Measurements from ENCODE around the gene KCNK4. TPM values are rescaled to one million over a fixed set of nuclear protein-coding genes. Genes with fewer than 3 reads are reported as not detected.

Gene KCNK4
- total and polyA plus RNA-seq, 2 of the 13 experiments (the other 11 are each of a cell fraction or from before 2014, with no cell fraction given), result not detected

GRCh38 chr11:64251016-64251752 is 39.9 kb upstream of the KCNK4 start, which contains the start of gene PLCB3 (continued):
- TF ChIP-seq ZNF598 (CRISPR knock-in tag; IDR thresholded peaks at IDR 0.05; ENCODE audit: borderline replicate concordance), result no peak
- TF ChIP-seq, protein P1, sequence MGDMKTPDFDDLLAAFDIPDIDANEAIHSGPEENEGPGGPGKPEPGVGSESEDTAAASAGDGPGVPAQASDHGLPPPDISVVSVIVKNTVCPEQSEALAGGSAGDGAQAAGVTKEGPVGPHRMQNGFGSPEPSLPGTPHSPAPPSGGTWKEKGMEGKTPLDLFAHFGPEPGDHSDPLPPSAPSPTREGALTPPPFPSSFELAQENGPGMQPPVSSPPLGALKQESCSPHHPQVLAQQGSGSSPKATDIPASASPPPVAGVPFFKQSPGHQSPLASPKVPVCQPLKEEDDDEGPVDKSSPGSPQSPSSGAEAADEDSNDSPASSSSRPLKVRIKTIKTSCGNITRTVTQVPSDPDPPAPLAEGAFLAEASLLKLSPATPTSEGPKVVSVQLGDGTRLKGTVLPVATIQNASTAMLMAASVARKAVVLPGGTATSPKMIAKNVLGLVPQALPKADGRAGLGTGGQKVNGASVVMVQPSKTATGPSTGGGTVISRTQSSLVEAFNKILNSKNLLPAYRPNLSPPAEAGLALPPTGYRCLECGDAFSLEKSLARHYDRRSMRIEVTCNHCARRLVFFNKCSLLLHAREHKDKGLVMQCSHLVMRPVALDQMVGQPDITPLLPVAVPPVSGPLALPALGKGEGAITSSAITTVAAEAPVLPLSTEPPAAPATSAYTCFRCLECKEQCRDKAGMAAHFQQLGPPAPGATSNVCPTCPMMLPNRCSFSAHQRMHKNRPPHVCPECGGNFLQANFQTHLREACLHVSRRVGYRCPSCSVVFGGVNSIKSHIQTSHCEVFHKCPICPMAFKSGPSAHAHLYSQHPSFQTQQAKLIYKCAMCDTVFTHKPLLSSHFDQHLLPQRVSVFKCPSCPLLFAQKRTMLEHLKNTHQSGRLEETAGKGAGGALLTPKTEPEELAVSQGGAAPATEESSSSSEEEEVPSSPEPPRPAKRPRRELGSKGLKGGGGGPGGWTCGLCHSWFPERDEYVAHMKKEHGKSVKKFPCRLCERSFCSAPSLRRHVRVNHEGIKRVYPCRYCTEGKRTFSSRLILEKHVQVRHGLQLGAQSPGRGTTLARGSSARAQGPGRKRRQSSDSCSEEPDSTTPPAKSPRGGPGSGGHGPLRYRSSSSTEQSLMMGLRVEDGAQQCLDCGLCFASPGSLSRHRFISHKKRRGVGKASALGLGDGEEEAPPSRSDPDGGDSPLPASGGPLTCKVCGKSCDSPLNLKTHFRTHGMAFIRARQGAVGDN (CRISPR knock-in tag; IDR thresholded peaks at IDR 0.05), result peak; percentile 40
- TF ChIP-seq NFYB (CRISPR knock-in tag; IDR thresholded peaks at IDR 0.05), result no peak
- TF ChIP-seq SP4 (CRISPR knock-in tag; IDR thresholded peaks at IDR 0.05), result peak; percentile 85
- TF ChIP-seq ZNF343 (CRISPR knock-in tag; IDR thresholded peaks at IDR 0.05), result no peak
- TF ChIP-seq ATF7 (IDR thresholded peaks at IDR 0.05), result no peak
- no peak for TF ChIP-seq ATF7 (CRISPR knock-in tag; IDR thresholded peaks at IDR 0.05)
- TF ChIP-seq TGIF2 (CRISPR knock-in tag; IDR thresholded peaks at IDR 0.05), result no peak
- no peak for TF ChIP-seq HMG20A (CRISPR knock-in tag; IDR thresholded peaks at IDR 0.05; ENCODE audit: borderline replicate concordance)
- no peak for TF ChIP-seq GMEB1 (CRISPR knock-in tag; IDR thresholded peaks at IDR 0.05; ENCODE audit: borderline replicate concordance)
- TF ChIP-seq ZNF564 (CRISPR knock-in tag; IDR thresholded peaks at IDR 0.05), result no peak
- no peak for TF ChIP-seq ZNF549 (CRISPR knock-in tag; IDR thresholded peaks at IDR 0.05)
- TF ChIP-seq TAF1 (CRISPR knock-in tag; IDR thresholded peaks at IDR 0.05), result peak; percentile 24; the same call in 1 of the 2 replicates
- TF ChIP-seq ZNF547 (CRISPR knock-in tag; IDR thresholded peaks at IDR 0.05), result no peak
- TF ChIP-seq CTCF (CRISPR knock-in tag; IDR thresholded peaks at IDR 0.05), result peak; percentile 69
- no peak for TF ChIP-seq ZC3H13 (CRISPR knock-in tag; IDR thresholded peaks at IDR 0.05)
- peak; percentile 57; the same call in 1 of the 2 replicates for TF ChIP-seq NFKB2 (CRISPR knock-in tag; IDR thresholded peaks at IDR 0.05; ENCODE audit: borderline replicate concordance)
- TF ChIP-seq MXD3 (CRISPR knock-in tag; IDR thresholded peaks at IDR 0.05), result no peak
- TF ChIP-seq, protein P2, sequence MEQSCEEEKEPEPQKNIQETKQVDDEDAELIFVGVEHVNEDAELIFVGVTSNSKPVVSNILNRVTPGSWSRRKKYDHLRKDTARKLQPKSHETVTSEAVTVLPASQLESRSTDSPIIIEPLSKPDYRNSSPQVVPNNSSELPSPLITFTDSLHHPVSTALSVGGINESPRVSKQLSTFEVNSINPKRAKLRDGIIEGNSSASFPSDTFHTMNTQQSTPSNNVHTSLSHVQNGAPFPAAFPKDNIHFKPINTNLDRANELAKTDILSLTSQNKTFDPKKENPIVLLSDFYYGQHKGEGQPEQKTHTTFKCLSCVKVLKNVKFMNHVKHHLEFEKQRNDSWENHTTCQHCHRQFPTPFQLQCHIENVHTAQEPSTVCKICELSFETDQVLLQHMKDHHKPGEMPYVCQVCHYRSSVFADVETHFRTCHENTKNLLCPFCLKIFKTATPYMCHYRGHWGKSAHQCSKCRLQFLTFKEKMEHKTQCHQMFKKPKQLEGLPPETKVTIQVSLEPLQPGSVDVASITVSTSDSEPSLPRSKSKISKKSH (CRISPR knock-in tag; IDR thresholded peaks at IDR 0.05; ENCODE audit: borderline replicate concordance), result 0 out of 2 replicates have a peak, but pooled peaks have one; percentile 45
- no peak for TF ChIP-seq BHLHE40 (IDR thresholded peaks at IDR 0.05; ENCODE audit: low read length)
- no peak; the same call in 1 of the 2 replicates for TF ChIP-seq ZBTB7B (CRISPR knock-in tag; IDR thresholded peaks at IDR 0.05)

All from HepG2 (cell line).